Calu3 (cell line): ENCODE results near the gene RNF157. TPM values are rescaled to one million over a fixed set of nuclear protein-coding genes. Genes with fewer than 3 reads are reported as not detected.

Experiments
- BruUV-seq: library from RNA; stranded (reverse); fragments of 400-500 nt; replicated peaks from 2 replicates; lab custom pipeline; 2021; lab: Mats Ljungman, UMichigan
- CTCF ChIA-PET: fragments of 300-600 bp; sonication (Branson Sonifier 250); formaldehyde crosslinking; loops from one replicate; lab custom pipeline; 2022; ENCODE audit warnings: antibody characterized with exemption; lab: Charles Lee
- DNase-seq: peaks from one replicate; pipeline ENCODE4 v3.0.0; 2022
- H3K27ac Mint-ChIP-seq: one replicate; pipeline ENCODE4 v1.8.0; 2022; ENCODE audit warnings: mixed read lengths; ENCODE audit not compliant: unreplicated experiment
- H3K27me3 Mint-ChIP-seq: one replicate; pipeline ENCODE4 v1.8.0; 2022; ENCODE audit warnings: mixed read lengths; ENCODE audit not compliant: unreplicated experiment
- H3K36me3 Mint-ChIP-seq: one replicate; pipeline ENCODE4 v1.8.0; 2022; ENCODE audit warnings: mild to moderate bottlenecking, moderate library complexity, mixed read lengths; ENCODE audit not compliant: insufficient read depth, unreplicated experiment
- H3K4me1 Mint-ChIP-seq: one replicate; pipeline ENCODE4 v1.8.0; 2022; ENCODE audit warnings: mild to moderate bottlenecking, low read depth, mixed read lengths; ENCODE audit not compliant: unreplicated experiment
- H3K4me3 Mint-ChIP-seq: one replicate; pipeline ENCODE4 v1.8.0; 2022; ENCODE audit warnings: mild to moderate bottlenecking, low read depth, moderate library complexity, mixed read lengths; ENCODE audit not compliant: unreplicated experiment
- H3K9me3 Mint-ChIP-seq: one replicate; pipeline ENCODE4 v1.8.0; 2022; ENCODE audit warnings: low read depth, mixed read lengths; ENCODE audit not compliant: unreplicated experiment
- intact Hi-C: fragments of 100-400 bp; cut with micrococcal nuclease; formaldehyde crosslinking; loops from one replicate; pipeline ENCODE4 v1.10.0; 2022; ENCODE audit not compliant: unreplicated experiment
- microRNA-seq: library from miRNA; unstranded; fragments of <30 nt; microRNA quantifications from one replicate; pipeline ENCODE4 v1.2.0, GENCODE V29; 2022
- total RNA-seq: library from RNA; stranded (reverse); gene quantifications from 2 replicates; pipeline ENCODE4 v1.2.3, GENCODE V29; 2022
- TF ChIP-seq, protein P1 (sequence below): fragments of 200-600 bp; IDR thresholded peaks from one replicate; pipeline ENCODE4 v1.8.0; 2022; ENCODE audit warnings: antibody characterized with exemption; ENCODE audit not compliant: unreplicated experiment

Gene RNF157
- total RNA-seq, 1 experiment from 2014 or later = 17.6 TPM

DNA sequence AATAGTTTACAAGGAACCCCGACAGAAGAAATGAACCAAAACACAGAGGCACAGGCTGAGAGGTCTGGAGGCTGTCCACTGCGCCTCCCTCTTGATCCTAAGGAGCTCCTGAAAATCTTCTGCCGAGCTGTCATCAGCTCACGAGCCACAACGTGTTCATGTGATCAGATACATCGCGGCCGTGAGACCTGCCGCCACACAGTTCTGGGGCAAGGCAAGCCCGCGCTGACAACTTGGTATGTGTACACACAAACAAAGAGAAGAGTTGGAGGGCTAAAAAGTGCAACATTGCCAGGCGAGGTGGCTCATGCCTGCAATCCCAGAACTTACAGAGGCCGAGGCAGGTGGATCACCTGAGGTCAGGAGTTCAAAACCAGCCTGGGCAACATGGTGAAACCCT, 144.3 kb downstream of the RNF157 start:
- no TSS peak for BruUV-seq
- Mint-ChIP-seq H3K36me3 (peaks cover 51% of the 10 kb centered on the region), H3K4me1 (no peaks in the 10 kb centered on the region), H3K27me3 (no peaks in the 10 kb centered on the region), H3K4me3 (no peak overlapping the region), H3K27ac (no peak overlapping the region), H3K9me3 (no peaks in the 10 kb centered on the region)
- TF ChIP-seq, protein P1, sequence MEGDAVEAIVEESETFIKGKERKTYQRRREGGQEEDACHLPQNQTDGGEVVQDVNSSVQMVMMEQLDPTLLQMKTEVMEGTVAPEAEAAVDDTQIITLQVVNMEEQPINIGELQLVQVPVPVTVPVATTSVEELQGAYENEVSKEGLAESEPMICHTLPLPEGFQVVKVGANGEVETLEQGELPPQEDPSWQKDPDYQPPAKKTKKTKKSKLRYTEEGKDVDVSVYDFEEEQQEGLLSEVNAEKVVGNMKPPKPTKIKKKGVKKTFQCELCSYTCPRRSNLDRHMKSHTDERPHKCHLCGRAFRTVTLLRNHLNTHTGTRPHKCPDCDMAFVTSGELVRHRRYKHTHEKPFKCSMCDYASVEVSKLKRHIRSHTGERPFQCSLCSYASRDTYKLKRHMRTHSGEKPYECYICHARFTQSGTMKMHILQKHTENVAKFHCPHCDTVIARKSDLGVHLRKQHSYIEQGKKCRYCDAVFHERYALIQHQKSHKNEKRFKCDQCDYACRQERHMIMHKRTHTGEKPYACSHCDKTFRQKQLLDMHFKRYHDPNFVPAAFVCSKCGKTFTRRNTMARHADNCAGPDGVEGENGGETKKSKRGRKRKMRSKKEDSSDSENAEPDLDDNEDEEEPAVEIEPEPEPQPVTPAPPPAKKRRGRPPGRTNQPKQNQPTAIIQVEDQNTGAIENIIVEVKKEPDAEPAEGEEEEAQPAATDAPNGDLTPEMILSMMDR = no peak
- intact Hi-C loops = no loop called here
- CTCF ChIA-PET = interaction anchor here (0.8 kb wide), 1 partner anchor 184 kb away, joined by 3 read pairs; no protein-coding TSS in a partner anchor
- DNase-seq = no peak

DNA sequence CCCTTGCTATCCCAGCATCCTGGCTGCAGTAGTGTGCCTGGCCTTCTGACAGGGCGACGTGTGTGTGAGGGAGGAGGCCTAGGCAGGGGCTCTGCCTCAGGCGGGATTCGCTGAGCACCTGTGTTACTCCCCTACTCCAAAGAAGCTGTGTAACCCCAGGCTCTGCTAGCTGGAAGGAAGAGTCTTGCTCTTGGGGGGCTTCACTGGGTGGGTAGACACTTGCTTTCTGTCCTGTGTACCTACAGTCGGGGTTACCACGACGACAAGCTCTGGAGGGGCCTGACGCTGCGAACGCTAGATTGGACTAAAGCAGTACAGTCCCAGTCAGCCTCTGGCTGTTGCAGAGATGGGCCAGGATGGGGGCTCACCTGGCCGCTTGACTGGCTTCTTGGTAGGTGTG, 146.2 kb downstream of the RNF157 start:
- DNase-seq = no peak
- no peak overlapping the region for H3K4me3 Mint-ChIP-seq
- no peaks in the 10 kb centered on the region for H3K9me3 Mint-ChIP-seq
- CTCF ChIA-PET = no interaction called here
- no TSS peak for BruUV-seq
- TF ChIP-seq, protein P1 = no peak
- intact Hi-C loops = no loop called here
- no peaks in the 10 kb centered on the region for H3K27me3 Mint-ChIP-seq
- no peaks in the 10 kb centered on the region for H3K4me1 Mint-ChIP-seq
- peaks cover 40% of the 10 kb centered on the region for H3K36me3 Mint-ChIP-seq
- no peak overlapping the region for H3K27ac Mint-ChIP-seq

DNA sequence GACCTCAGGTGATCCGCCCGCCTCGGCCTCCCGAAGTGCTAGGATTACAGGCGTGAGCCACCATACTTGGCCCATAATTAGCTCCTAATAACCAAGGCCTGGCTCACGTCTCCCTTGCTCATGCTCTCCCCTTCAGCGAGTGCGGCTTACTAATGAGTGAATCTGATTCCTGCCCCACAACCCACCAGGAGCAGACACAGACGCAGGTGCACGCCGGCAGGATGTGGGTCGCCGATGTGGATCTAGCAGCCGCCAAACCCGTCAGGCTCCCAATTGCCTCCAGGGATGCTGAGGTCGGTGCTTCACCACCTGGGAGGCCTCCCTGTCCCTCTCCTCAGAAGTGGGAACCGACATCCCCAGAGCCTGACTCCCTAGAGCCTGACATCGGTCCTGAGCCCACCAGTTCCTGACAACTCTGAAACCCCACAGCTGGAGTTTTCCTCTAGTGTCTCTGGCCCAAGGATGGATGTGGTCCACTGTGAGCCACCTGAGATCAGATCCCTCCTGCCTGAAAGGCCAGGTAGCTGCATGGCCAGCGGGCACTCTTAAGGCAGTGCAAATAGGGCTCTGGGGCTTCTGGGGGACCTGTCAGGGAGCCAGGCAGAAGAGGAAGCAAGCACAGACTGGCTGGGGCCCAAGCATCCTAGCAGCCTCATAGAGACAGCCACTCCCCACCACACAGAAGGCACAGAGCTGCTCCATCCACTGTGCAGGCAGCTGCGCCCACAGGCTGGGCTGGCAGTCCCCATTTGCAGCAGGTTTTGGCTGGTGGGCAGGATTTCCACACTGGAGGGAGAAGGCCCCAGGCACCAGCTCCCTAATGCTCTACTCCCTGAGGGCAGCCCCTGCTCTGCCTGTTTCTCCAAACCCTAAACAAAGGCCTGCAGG, 147.5 kb downstream of the RNF157 start:
- no peaks in the 10 kb centered on the region for H3K9me3 Mint-ChIP-seq
- H3K36me3 Mint-ChIP-seq = peaks cover 31% of the 10 kb centered on the region
- H3K4me1 Mint-ChIP-seq = no peaks in the 10 kb centered on the region
- no peaks in the 10 kb centered on the region for H3K27me3 Mint-ChIP-seq
- TF ChIP-seq, protein P1 = no peak
- H3K27ac Mint-ChIP-seq = no peak overlapping the region
- no TSS peak for BruUV-seq
- CTCF ChIA-PET = interaction anchor here (0.7 kb wide), 1 partner anchor 316 kb away, joined by 6 read pairs; no protein-coding TSS in a partner anchor
- DNase-seq = no peak
- intact Hi-C loops = no loop called here
- H3K4me3 Mint-ChIP-seq = no peak overlapping the region

Small RNAs within 50 kb of the gene (microRNA-seq; reads per million reads assigned to microRNA genes)
- gene MIR6868 = not detected

Other genes with a start within 250 kb of the RNF157 start
- 9.4 and 9.8 TPM in 2 replicates for gene CDK3, start 239.6 kb downstream of the RNF157 start, total RNA-seq
- gene EVPL, start 213.2 kb downstream of the RNF157 start, total RNA-seq = 51.8 and 59.7 TPM in 2 replicates
- 80.7 and 84.5 TPM in 2 replicates for gene SRP68, start 168.0 kb downstream of the RNF157 start, total RNA-seq
- 0.27 and 0.61 TPM in 2 replicates for gene GALR2, start 165.7 kb downstream of the RNF157 start, total RNA-seq
- 0.17 and 0.34 TPM in 2 replicates for gene ZACN, start 161.3 kb downstream of the RNF157 start, total RNA-seq
- gene EXOC7, start 136.7 kb downstream of the RNF157 start, total RNA-seq = 122 and 137 TPM in 2 replicates
- gene FOXJ1, start 99.2 kb downstream of the RNF157 start, total RNA-seq = 0.15 TPM in 1 of 2 replicates, not detected in the other
- 74.3 and 87.9 TPM in 2 replicates for gene UBALD2, start 24.9 kb upstream of the RNF157 start, total RNA-seq
- gene QRICH2, start 67.8 kb upstream of the RNF157 start, total RNA-seq = 3.0 and 3.9 TPM in 2 replicates
- gene PRPSAP1, start 113.4 kb upstream of the RNF157 start, total RNA-seq = 41.2 and 42.6 TPM in 2 replicates
- 1.5 and 1.7 TPM in 2 replicates for gene SPHK1, start 144.1 kb upstream of the RNF157 start, total RNA-seq
- gene UBE2O, start 212.7 kb upstream of the RNF157 start, total RNA-seq = 29.0 and 34.4 TPM in 2 replicates
- gene AANAT, start 227.1 kb upstream of the RNF157 start, total RNA-seq = not detected in 2 replicates